ENCODE data around the gene IP6K2. TPM values are rescaled to one million over a fixed set of nuclear protein-coding genes. Genes with fewer than 3 reads are reported as not detected.
A peak's percentile ranks its signal among the peaks of the same experiment; 100 is the strongest.

Gene IP6K2
- total and polyA plus RNA-seq, 2 of the 13 experiments (the other 11 are each of a cell fraction or from before 2014, with no cell fraction given): 85.5 to 112 TPM

DNA sequence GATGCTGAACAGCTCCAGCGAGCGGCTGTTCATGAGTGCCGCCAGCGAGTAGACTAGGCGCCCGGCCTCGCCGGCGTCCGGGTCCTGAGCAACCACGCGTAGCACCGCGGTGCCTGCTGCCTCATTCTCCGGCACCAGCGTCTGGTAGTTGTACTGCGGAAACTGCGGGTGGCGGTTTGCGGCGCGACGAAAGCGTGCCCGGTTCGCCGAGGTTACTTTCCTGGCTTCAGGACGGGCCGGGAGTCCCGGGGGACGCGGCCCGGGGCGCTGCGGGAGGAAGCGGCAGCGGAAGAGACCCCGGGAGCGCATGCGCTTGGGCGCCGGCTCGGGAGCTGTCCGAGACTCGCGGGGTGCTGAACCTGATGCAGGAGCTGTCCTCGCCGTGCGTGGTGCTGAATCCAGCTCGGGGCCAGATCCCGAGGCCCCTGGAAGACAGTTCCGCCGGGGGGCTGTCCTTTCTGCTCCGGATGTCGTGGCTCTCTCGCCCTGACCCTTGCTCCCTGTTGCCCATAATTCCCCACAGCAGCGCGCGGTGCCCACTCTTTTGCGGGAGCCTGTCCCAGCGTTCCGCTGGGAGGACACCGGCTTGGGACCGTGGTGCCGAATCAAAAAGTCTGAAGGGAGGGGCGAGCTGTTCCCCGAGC is 55.4 kb downstream of the IP6K2 start (continued):
- TF ChIP-seq ZSCAN21 (CRISPR knock-in tag; IDR thresholded peaks at IDR 0.05; ENCODE audit: borderline replicate concordance) (peak; percentile 100), TBX2 (CRISPR knock-in tag; IDR thresholded peaks at IDR 0.05; ENCODE audit: borderline replicate concordance) (peak; percentile 100), ZNF570 (CRISPR knock-in tag; IDR thresholded peaks at IDR 0.05; ENCODE audit: borderline replicate concordance) (peak; percentile 100), KDM2A (CRISPR knock-in tag; IDR thresholded peaks at IDR 0.05; ENCODE audit: borderline replicate concordance, low read depth) (peak; percentile 100), ZNF589 (CRISPR knock-in tag; conservative IDR thresholded peaks at IDR 0.05) (peak; percentile 100), TMF1 (CRISPR knock-in tag; IDR thresholded peaks at IDR 0.05; ENCODE audit: low read depth) (peak; percentile 100), ZNF713 (CRISPR knock-in tag; IDR thresholded peaks at IDR 0.05) (peak; percentile 92; the same call in 1 of the 2 replicates), KLF9 (CRISPR knock-in tag; IDR thresholded peaks at IDR 0.05; ENCODE audit: low read depth) (peak; percentile 100), ZNF354B (CRISPR knock-in tag; IDR thresholded peaks at IDR 0.05) (peak; percentile 100), HIVEP1 (CRISPR knock-in tag; IDR thresholded peaks at IDR 0.05) (peak; percentile 99), KLF16 (CRISPR knock-in tag; IDR thresholded peaks at IDR 0.05) (peak; percentile 99 to 100)
- TF ChIP-seq, protein P1, sequence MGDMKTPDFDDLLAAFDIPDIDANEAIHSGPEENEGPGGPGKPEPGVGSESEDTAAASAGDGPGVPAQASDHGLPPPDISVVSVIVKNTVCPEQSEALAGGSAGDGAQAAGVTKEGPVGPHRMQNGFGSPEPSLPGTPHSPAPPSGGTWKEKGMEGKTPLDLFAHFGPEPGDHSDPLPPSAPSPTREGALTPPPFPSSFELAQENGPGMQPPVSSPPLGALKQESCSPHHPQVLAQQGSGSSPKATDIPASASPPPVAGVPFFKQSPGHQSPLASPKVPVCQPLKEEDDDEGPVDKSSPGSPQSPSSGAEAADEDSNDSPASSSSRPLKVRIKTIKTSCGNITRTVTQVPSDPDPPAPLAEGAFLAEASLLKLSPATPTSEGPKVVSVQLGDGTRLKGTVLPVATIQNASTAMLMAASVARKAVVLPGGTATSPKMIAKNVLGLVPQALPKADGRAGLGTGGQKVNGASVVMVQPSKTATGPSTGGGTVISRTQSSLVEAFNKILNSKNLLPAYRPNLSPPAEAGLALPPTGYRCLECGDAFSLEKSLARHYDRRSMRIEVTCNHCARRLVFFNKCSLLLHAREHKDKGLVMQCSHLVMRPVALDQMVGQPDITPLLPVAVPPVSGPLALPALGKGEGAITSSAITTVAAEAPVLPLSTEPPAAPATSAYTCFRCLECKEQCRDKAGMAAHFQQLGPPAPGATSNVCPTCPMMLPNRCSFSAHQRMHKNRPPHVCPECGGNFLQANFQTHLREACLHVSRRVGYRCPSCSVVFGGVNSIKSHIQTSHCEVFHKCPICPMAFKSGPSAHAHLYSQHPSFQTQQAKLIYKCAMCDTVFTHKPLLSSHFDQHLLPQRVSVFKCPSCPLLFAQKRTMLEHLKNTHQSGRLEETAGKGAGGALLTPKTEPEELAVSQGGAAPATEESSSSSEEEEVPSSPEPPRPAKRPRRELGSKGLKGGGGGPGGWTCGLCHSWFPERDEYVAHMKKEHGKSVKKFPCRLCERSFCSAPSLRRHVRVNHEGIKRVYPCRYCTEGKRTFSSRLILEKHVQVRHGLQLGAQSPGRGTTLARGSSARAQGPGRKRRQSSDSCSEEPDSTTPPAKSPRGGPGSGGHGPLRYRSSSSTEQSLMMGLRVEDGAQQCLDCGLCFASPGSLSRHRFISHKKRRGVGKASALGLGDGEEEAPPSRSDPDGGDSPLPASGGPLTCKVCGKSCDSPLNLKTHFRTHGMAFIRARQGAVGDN (CRISPR knock-in tag; IDR thresholded peaks at IDR 0.05): peak; percentile 96
- TF ChIP-seq, protein P2, sequence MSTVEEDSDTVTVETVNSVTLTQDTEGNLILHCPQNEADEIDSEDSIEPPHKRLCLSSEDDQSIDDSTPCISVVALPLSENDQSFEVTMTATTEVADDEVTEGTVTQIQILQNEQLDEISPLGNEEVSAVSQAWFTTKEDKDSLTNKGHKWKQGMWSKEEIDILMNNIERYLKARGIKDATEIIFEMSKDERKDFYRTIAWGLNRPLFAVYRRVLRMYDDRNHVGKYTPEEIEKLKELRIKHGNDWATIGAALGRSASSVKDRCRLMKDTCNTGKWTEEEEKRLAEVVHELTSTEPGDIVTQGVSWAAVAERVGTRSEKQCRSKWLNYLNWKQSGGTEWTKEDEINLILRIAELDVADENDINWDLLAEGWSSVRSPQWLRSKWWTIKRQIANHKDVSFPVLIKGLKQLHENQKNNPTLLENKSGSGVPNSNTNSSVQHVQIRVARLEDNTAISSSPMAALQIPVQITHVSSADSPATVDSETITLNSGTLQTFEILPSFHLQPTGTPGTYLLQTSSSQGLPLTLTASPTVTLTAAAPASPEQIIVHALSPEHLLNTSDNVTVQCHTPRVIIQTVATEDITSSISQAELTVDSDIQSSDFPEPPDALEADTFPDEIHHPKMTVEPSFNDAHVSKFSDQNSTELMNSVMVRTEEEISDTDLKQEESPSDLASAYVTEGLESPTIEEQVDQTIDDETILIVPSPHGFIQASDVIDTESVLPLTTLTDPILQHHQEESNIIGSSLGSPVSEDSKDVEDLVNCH (CRISPR knock-in tag; IDR thresholded peaks at IDR 0.05): peak; percentile 97
- TF ChIP-seq, protein P3, sequence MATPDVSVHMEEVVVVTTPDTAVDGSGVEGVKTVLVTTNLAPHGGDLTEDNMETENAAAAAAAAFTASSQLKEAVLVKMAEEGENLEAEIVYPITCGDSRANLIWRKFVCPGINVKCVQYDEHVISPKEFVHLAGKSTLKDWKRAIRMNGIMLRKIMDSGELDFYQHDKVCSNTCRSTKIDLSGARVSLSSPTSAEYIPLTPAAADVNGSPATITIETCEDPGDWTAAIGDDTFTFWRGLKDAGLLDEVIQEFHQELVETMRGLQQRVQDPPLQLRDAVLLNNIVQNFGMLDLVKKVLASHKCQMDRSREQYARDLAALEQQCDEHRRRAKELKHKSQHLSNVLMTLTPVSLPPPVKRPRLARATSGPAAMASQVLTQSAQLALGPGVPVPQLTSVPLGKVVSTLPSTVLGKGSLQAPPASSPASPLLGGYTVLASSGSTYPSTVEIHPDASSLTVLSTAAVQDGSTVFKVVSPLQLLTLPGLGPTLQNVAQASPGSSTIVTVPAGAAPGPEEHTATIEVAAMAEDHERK (CRISPR knock-in tag; IDR thresholded peaks at IDR 0.05; ENCODE audit: low read depth): peak; percentile 76; the same call in 1 of the 2 replicates
- TF ChIP-seq, protein P4, sequence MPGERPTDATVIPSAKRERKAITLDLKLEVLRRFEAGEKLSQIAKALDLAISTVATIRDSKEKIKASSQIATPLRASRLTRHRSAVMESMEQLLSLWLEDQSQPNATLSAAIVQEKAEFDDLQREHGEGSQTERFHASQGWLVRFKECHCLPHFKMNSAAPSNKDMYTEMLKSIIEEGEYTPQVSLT (CRISPR knock-in tag; IDR thresholded peaks at IDR 0.05; ENCODE audit: borderline replicate concordance, low read depth): peak; percentile 100
- TF ChIP-seq, protein P5, sequence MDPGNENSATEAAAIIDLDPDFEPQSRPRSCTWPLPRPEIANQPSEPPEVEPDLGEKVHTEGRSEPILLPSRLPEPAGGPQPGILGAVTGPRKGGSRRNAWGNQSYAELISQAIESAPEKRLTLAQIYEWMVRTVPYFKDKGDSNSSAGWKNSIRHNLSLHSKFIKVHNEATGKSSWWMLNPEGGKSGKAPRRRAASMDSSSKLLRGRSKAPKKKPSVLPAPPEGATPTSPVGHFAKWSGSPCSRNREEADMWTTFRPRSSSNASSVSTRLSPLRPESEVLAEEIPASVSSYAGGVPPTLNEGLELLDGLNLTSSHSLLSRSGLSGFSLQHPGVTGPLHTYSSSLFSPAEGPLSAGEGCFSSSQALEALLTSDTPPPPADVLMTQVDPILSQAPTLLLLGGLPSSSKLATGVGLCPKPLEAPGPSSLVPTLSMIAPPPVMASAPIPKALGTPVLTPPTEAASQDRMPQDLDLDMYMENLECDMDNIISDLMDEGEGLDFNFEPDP (CRISPR knock-in tag; conservative IDR thresholded peaks at IDR 0.05): peak; percentile 100
- TF ChIP-seq, protein P6, sequence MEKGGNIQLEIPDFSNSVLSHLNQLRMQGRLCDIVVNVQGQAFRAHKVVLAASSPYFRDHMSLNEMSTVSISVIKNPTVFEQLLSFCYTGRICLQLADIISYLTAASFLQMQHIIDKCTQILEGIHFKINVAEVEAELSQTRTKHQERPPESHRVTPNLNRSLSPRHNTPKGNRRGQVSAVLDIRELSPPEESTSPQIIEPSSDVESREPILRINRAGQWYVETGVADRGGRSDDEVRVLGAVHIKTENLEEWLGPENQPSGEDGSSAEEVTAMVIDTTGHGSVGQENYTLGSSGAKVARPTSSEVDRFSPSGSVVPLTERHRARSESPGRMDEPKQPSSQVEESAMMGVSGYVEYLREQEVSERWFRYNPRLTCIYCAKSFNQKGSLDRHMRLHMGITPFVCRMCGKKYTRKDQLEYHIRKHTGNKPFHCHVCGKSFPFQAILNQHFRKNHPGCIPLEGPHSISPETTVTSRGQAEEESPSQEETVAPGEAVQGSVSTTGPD (CRISPR knock-in tag; IDR thresholded peaks at IDR 0.05): peak; percentile 98

Data from HepG2 (cell line).